IMR-90 (cell line): ENCODE results near the gene SLC25A22. TPM values are rescaled to one million over a fixed set of nuclear protein-coding genes. Genes with fewer than 3 reads are reported as not detected.
A peak's percentile ranks its signal among the peaks of the same experiment; 100 is the strongest.

Experiments used
- ATAC-seq: fragments of 200-7000 bp; cut with Tn5 transposase; 2 replicates; pipeline ENCODE4 v1.9.1; 2020; ENCODE audit warnings: low read depth, mild to moderate bottlenecking, moderate library complexity
- BruUV-seq: library from RNA; stranded (reverse); fragments of 400-500 nt; replicated peaks from 2 replicates; lab custom pipeline; 2021; lab: Mats Ljungman, UMichigan
- CTCF ChIA-PET: fragments of 300-600 bp; formaldehyde crosslinking; extraction: SDS; loops from one replicate; lab custom pipeline; 2021; ENCODE audit warnings: antibody characterized with exemption; lab: Yijun Ruan, JAX
- POLR2A ChIA-PET: fragments of 300-600 bp; sonication (Branson Sonifier 250); formaldehyde crosslinking; loops from one replicate; lab custom pipeline; 2022; ENCODE audit warnings: antibody characterized with exemption; ENCODE audit not compliant: unreplicated experiment; lab: Charles Lee
- DNase-seq: peaks from one replicate; pipeline ENCODE4 v3.0.0; 2013
- H2AFZ ChIP-seq: replicated peaks from 2 replicates; pipeline ENCODE3; 2013; ENCODE audit warnings: low read length, mild to moderate bottlenecking; ENCODE audit not compliant: poor library complexity
- H2AK5ac ChIP-seq: 2 replicates; pipeline ENCODE4 v1.6.1; 2013; ENCODE audit warnings: low read depth, low read length, inconsistent platforms
- H2AK9ac ChIP-seq: replicated peaks from 2 replicates; pipeline ENCODE3; 2013; ENCODE audit warnings: mild to moderate bottlenecking, low read depth, low read length, moderate library complexity; ENCODE audit not compliant: poor library complexity
- H2BK120ac ChIP-seq: 2 replicates; pipeline ENCODE4 v1.6.1; 2013; ENCODE audit warnings: low read depth, low read length, inconsistent platforms
- H2BK15ac ChIP-seq: 3 replicates; pipeline ENCODE4 v1.6.1; 2013; ENCODE audit warnings: low read depth, low read length, inconsistent platforms
- H2BK20ac ChIP-seq: 2 replicates; pipeline ENCODE4 v1.6.1; 2013; ENCODE audit warnings: low read depth, mild to moderate bottlenecking, inconsistent platforms, low read length, moderate library complexity
- H2BK5ac ChIP-seq: 2 replicates; pipeline ENCODE4 v1.6.1; 2013; ENCODE audit warnings: mild to moderate bottlenecking, low read depth, low read length, inconsistent platforms; ENCODE audit not compliant: poor library complexity, severe bottlenecking
- H3K14ac ChIP-seq: replicated peaks from 2 replicates; pipeline ENCODE4 v1.6.1; 2013; ENCODE audit warnings: low read depth, low read length, inconsistent platforms
- H3K18ac ChIP-seq: 2 replicates; pipeline ENCODE4 v1.6.1; 2013; ENCODE audit warnings: low read depth, low read length, control low read depth
- H3K23ac ChIP-seq: 2 replicates; pipeline ENCODE4 v1.6.1; 2013; ENCODE audit warnings: low read depth, low read length, inconsistent platforms
- H3K27ac ChIP-seq: 2 replicates; pipeline ENCODE4 v1.5.1; 2013; ENCODE audit warnings: mild to moderate bottlenecking, control low read depth, low read length; ENCODE audit not compliant: insufficient read depth
- H3K27me3 ChIP-seq: 2 replicates; pipeline ENCODE4 v1.6.1; 2013; ENCODE audit warnings: low read length; ENCODE audit not compliant: control insufficient read depth, insufficient read depth
- H3K36me3 ChIP-seq: 2 replicates; pipeline ENCODE4 v1.6.1; 2013; ENCODE audit warnings: low read length, mixed read lengths; ENCODE audit not compliant: control insufficient read depth, insufficient read depth
- H3K4ac ChIP-seq: 2 replicates; pipeline ENCODE4 v1.6.1; 2013; ENCODE audit warnings: low read depth, low read length, inconsistent platforms
- H3K4me1 ChIP-seq: 2 replicates; pipeline ENCODE4 v1.6.1; 2013; ENCODE audit warnings: low read length, mixed read lengths; ENCODE audit not compliant: control insufficient read depth, insufficient read depth
- H3K4me2 ChIP-seq: 2 replicates; pipeline ENCODE4 v1.6.1; 2013; ENCODE audit warnings: low read depth, mild to moderate bottlenecking, control low read depth, low read length, moderate library complexity
- H3K4me3 ChIP-seq: 2 replicates; pipeline ENCODE4 v1.5.1; 2013; ENCODE audit warnings: low read depth, mild to moderate bottlenecking, control low read depth, low read length, moderate library complexity; ENCODE audit not compliant: insufficient read depth
- H3K56ac ChIP-seq: 2 replicates; pipeline ENCODE4 v1.6.1; 2013; ENCODE audit warnings: low read length, inconsistent platforms; ENCODE audit not compliant: insufficient read depth; ENCODE audit errors: extremely low read depth
- H3K79me1 ChIP-seq, 2 experiments: 2 replicates each; pipeline ENCODE4 v1.6.1; 2013; ENCODE audit warnings: low read length in 2 of 2, inconsistent platforms in 1 of 2, low read depth in 1 of 2
- H3K9ac ChIP-seq: 2 replicates; pipeline ENCODE4 v1.6.1; 2013; ENCODE audit warnings: low read depth, low read length, control low read depth
- H3K9me1 ChIP-seq: 2 replicates; pipeline ENCODE4 v1.6.1; 2013; ENCODE audit warnings: low read length, inconsistent platforms; ENCODE audit not compliant: insufficient read depth
- H3K9me3 ChIP-seq: 2 replicates; pipeline ENCODE4 v1.6.1; 2013; ENCODE audit warnings: low read length; ENCODE audit not compliant: control insufficient read depth, insufficient read depth
- H4K20me1 ChIP-seq: 2 replicates; pipeline ENCODE4 v1.6.1; 2013; ENCODE audit warnings: low read length, inconsistent platforms; ENCODE audit not compliant: insufficient read depth
- H4K5ac ChIP-seq: 2 replicates; pipeline ENCODE4 v1.6.1; 2013; ENCODE audit warnings: mild to moderate bottlenecking, low read depth, low read length, control low read depth
- H4K8ac ChIP-seq, 2 experiments: 2 replicates each; pipeline ENCODE4 v1.6.1; 2013; ENCODE audit warnings: low read depth in 2 of 2, low read length in 2 of 2, control low read depth in 1 of 2, inconsistent platforms in 1 of 2
- H4K91ac ChIP-seq: 2 replicates; pipeline ENCODE4 v1.6.1; 2013; ENCODE audit warnings: low read depth, low read length, inconsistent platforms; ENCODE audit not compliant: insufficient read depth
- CHD1 ChIP-seq: IDR thresholded peaks from 2 replicates; pipeline ENCODE4 v1.6.1; 2012; ENCODE audit warnings: low read depth, low read length, improper control_type of control experiment
- FOS ChIP-seq: fragments of 150-350 bp; IDR thresholded peaks from 2 replicates; pipeline ENCODE4 v1.6.1; 2016; ENCODE audit warnings: low read depth, low read length
- MAFK ChIP-seq: IDR thresholded peaks from 2 replicates; pipeline ENCODE4 v1.6.1; 2012; ENCODE audit warnings: low read depth, low read length, improper control_type of control experiment
- MXI1 ChIP-seq: IDR thresholded peaks from 2 replicates; pipeline ENCODE4 v1.6.1; 2012; ENCODE audit warnings: low read depth, mild to moderate bottlenecking, low read length, moderate library complexity, borderline replicate concordance
- WGBS, 2 experiments: methylation state at CpG; one replicate each; pipeline versions ENCODE4 v1.1.5 to v1.1.7; 2013; ENCODE audit warnings: missing lambda C conversion rate in 2 of 2; ENCODE audit not compliant: insufficient read length in 1 of 2; ENCODE audit errors: extremely low coverage in 2 of 2; 5-methylcytosine and 5-hydroxymethylcytosine counted together
- dilution Hi-C: fragments of 300-500 bp; cut with HindIII; formaldehyde crosslinking; loops from one replicate; pipeline ENCODE4 v1.14.3; 2018; ENCODE audit warnings: low sequenced_read_pairs; ENCODE audit not compliant: unreplicated experiment
- in situ Hi-C: fragments of 300-500 bp; cut with MboI; formaldehyde crosslinking; loops from 3 replicates; pipeline ENCODE4 v1.14.3; 2019; ENCODE audit warnings: low sequenced_read_pairs, inconsistent platforms, mixed read lengths
- intact Hi-C: fragments of 100-400 bp; cut with micrococcal nuclease; formaldehyde crosslinking; loops from 2 replicates; pipeline ENCODE4 v1.10.0; 2022
- polyA plus RNA-seq, 3 experiments: library from polyadenylated mRNA; depleted of rRNA; stranded (reverse); fragments of >200 nt; gene quantifications; 2 replicates each; pipeline ENCODE4 v1.2.3, GENCODE V29; 2012; ENCODE audit warnings: low replicate concordance in 1 of 3
- total RNA-seq: library from RNA; depleted of rRNA; stranded (reverse); fragments of >200 nt; gene quantifications from 2 replicates; pipeline ENCODE4 v1.2.3, GENCODE V29; 2012
- TF ChIP-seq, protein P1 (sequence below): conservative IDR thresholded peaks from 2 replicates; pipeline ENCODE4 v1.5.1; 2012; ENCODE audit warnings: mild to moderate bottlenecking, low read depth, low read length, improper control_type of control experiment

The SLC25A22 gene
- total and polyA plus RNA-seq, 2 of the 4 experiments (the other 2 are of a cell fraction): 8.2 to 41.3 TPM

DNA sequence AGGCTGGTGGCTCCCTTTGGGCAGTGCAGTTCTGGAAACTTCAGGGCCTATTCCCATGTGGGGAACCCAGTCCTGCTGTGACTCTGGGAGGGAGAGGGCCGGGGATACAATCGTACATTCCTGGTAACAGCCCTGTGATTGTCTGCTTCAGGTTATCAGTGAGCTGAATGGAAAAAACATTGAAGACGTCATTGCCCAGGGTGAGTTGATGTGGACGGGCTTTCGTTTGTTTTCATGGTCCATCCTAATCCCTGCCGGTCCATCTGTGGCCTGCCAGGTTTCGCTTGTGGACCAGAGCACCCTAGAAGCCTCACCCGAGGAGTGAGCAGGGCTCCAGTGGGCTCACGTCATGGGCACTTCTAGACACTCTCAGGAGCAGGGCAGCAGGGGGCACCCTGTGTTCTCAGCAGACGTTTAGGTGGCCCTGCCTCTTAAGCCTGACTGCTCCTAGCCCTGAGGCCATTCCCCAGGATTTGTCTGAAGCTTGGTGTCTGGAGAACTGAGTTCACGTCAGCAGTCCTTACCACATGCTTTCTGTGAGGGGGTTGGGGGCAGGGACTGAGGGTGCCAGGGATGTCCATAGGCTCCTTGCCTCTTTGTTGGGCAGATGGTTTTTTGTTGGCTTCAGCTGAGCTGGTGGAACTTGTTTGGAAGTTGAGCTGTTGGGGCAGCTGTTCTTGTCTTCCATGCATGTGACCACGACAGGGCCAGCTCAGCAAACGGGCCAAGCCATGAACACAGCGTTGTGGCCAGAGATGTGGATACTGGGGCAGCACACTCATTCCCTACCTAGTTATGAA is 13.6 kb upstream of the SLC25A22 start:
- intact Hi-C loops (no loop called here), dilution Hi-C loops (no loop called here), in situ Hi-C loops (no loop called here)
- no peak overlapping the region for H3K18ac ChIP-seq
- H3K56ac ChIP-seq: no peak overlapping the region
- BruUV-seq: no TSS peak
- no peak overlapping the region for H3K4me2 ChIP-seq
- H4K20me1 ChIP-seq: peaks cover 38% of the 10 kb centered on the region
- ChIA-PET POLR2A (no interaction called here), CTCF (no interaction called here)
- H3K36me3 ChIP-seq: peaks cover 30% of the 10 kb centered on the region
- ATAC-seq (no peak), DNase-seq (no peak)
- no peak overlapping the region for H2AFZ ChIP-seq
- H3K9me3 ChIP-seq: no peaks in the 10 kb centered on the region
- no peak overlapping the region for H4K8ac ChIP-seq
- H2BK20ac ChIP-seq: no peak overlapping the region
- H3K4me1 ChIP-seq: peaks cover 6% of the 10 kb centered on the region
- H3K14ac ChIP-seq: no peak overlapping the region
- H3K9me1 ChIP-seq: no peaks in the 10 kb centered on the region
- H2AK5ac ChIP-seq: no peak overlapping the region
- H2BK120ac ChIP-seq: no peak overlapping the region
- WGBS, 2 experiments: 77% methylated on average over 5 of the region's 14 CpGs; no CpG with 5 or more reads in 1 of the 2 experiments
- peak overlapping the region; percentile 85; the same call in 1 of the 2 replicates for H3K9ac ChIP-seq
- H3K27ac ChIP-seq: no peak overlapping the region
- H3K23ac ChIP-seq: peak overlapping the region; percentile 62
- no peaks in the 10 kb centered on the region for H3K27me3 ChIP-seq
- no peak overlapping the region for H4K91ac ChIP-seq
- H3K4me3 ChIP-seq: no peak overlapping the region
- H3K79me1 ChIP-seq: peaks cover 27 to 53% of the 10 kb centered on the region in 2 experiments
- TF ChIP-seq FOS (no peak), CHD1 (no peak), MAFK (no peak), MXI1 (no peak)
- TF ChIP-seq, protein P1, sequence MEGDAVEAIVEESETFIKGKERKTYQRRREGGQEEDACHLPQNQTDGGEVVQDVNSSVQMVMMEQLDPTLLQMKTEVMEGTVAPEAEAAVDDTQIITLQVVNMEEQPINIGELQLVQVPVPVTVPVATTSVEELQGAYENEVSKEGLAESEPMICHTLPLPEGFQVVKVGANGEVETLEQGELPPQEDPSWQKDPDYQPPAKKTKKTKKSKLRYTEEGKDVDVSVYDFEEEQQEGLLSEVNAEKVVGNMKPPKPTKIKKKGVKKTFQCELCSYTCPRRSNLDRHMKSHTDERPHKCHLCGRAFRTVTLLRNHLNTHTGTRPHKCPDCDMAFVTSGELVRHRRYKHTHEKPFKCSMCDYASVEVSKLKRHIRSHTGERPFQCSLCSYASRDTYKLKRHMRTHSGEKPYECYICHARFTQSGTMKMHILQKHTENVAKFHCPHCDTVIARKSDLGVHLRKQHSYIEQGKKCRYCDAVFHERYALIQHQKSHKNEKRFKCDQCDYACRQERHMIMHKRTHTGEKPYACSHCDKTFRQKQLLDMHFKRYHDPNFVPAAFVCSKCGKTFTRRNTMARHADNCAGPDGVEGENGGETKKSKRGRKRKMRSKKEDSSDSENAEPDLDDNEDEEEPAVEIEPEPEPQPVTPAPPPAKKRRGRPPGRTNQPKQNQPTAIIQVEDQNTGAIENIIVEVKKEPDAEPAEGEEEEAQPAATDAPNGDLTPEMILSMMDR: 0 out of 2 replicates have a peak, but pooled peaks have one; percentile 2
- H3K4ac ChIP-seq: no peak overlapping the region
- no peak overlapping the region for H2BK15ac ChIP-seq
- no peak overlapping the region for H4K5ac ChIP-seq
- H2AK9ac ChIP-seq: no peak overlapping the region
- no peak overlapping the region for H2BK5ac ChIP-seq
